ENCODE results near the gene PRRC2A.

PRRC2A gene

DNA sequence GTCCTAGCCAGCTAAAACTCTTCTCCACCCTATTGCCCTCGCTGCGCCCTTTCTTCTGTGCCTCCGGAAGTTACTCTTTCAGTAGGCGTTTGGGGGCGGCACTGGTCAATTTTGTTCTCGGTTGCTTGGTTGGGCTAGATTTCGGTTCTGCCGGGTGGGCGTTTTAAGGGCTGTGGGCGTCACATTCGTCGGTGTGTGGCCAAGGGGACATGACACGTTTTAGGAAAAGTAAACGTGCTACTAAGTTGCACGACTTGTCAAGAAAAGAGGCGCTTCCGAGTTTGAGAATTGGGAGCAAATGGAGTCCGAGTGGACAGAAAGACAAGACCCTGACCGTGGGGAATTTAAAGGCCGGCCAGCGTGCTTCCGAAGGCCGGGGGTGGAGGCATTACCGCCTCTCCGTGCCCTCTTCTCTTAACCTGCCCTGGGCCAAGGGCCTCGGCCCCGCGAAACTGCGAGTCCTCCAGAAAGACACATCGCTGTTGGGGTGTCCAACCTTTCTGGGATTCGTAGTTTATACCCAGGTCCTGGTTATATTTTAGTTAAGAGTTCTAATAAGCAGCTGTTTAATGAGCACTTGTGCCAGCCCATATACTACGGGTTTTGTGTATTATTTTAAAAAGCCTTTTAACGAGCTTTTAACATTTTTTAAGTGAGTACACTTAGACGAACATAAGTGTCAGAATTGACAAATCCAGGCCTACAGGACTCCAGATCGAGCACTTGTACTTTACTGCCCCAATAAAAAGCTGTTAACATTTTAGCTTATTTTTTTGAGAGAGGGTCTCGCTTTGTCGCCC, 32.6 kb downstream of the PRRC2A start:
- DNase-seq, result peak; percentile 94

DNA sequence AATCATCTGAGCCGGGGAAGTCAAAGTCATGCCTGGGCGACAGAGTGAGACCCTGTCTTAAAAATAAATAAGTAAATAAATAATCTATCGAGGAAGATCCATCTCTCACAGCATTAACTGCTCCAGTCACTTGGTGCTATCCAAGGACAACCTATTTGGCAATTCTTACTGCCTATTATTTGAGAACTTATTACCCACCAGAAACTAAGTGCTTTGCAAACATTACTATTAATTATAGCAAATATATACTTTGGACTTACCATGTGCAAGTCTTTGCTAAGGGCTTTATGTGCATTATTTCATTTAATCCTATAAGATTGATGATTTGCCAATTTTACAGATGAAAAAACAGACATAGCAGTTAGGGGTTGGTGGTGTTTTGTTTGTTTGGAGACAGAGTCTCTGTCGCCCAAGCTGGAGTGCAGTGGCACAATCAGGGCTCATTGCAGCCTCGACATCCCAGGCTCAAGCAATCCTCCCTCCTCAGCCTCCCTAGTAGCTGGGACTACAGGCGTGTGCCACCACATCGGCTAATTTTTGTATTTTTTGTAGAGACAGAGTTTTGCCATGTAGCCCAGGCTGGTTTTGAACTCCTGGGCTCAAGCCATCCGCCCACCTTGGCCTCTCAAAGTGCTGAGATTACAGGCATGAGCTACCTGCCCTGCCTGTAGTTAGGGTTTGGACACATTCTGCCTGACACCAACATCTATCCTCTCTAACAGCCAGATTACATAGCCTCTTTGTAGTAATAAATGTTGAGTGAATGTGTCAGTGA, 34.2 kb downstream of the PRRC2A start:
- no peak for DNase-seq

GRCh38 chr6:31655349-31656237, 35.1 kb downstream of the PRRC2A start, which contains the start of gene APOM:
Gene APOM (plus strand): TSS chr6:31655894. CDS start chr6:31655967, 73 bp downstream.
- no peak for DNase-seq

DNA sequence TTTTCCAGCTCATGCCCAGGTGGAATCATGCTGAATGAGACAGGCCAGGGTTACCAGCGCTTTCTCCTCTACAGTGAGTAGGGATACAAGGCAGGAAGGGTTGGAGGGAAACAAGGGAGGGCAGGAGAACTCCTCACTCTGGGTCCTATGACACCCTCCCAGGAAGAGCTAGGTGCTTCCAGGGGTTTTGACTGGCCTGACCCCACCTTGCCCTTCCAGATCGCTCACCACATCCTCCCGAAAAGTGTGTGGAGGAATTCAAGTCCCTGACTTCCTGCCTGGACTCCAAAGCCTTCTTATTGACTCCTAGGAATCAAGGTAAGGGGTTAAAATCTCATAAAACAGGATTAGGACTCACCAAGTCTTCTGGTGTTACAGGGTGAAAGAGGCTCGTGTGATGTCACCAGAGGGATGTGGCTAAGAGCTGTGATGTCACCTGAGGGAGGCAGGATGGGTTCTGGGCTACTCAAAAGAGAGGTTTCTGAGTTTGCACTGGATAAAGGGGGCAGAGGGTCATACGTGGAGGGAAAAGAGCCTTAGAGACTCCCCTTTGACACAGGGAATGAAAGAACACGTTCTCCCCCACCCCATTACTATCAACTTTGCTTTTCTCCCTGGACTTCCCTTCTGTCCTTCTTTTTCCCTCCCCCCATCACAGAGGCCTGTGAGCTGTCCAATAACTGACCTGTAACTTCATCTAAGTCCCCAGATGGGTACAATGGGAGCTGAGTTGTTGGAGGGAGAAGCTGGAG, 37.1 kb downstream of the PRRC2A start:
- DNase-seq, result no peak

DNA sequence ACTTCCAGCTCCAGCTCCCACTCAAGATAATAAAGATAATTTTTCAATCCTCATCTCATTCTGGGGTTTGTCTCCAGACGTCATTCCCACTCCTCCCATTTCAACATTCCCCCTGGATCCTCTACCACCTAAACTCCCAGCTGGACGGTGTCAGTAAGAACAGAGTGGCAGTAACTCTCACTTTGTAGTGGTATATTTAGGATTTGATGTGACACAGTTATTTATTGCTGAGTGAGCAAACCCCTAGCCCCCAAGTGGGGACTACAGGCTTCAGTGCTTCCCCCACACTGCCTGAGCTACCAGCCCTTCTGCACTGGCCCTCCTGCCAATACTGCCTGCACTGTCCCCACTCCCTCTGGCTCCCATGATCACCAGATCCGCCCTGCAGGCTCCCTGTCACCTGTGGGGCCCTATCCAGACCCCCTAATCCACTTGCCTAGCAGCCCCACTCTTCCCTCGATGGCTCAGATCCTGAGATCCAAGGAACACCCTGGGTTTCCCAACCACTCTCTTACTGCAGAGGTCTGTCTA, 37.7 kb downstream of the PRRC2A start:
- DNase-seq, result no peak

DNA sequence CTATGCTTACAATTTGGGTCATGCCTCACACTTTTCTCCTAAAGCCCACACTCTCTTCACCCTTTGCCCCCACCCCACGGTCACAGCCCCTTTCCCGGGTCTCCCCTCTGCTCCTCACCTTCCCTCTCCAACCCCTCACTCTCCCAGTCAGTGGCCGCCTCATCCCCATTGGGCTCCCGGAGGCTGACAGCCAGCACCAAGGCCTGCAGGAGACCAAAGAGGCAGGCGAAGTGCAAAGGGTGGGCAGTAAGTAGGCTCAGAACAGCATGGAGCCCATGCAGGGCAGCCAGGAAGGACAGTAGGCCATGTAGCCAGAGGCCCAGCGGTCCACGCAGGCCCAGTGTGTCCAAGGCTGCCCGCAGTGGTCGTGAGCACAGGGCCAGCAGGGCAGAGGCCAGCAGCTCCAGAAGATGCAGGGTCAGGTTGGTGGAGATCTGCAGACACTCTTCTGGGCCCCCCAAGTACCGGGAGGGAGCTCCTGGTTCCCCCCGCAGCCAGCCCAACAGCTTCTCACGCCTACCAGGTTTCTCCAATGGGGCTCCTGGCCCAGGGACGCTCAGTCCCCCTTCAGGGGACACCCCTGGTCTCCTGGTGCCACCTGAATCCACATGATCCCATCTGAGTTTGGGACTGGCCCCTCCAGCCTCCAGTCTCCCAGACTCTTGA, 38.6 kb downstream of the PRRC2A start:
- no peak for DNase-seq

- DNase-seq, result no peak
These were observed 39.3 kb downstream of the PRRC2A start for GRCh38 chr6:31659649-31660380.

- peak; percentile 82 for DNase-seq
These were observed 40.1 kb downstream of the PRRC2A start, which contains the start of gene C6orf47 for GRCh38 chr6:31660381-31661261. Gene C6orf47 (minus strand): TSS chr6:31660778. CDS start chr6:31659947, 831 bp downstream.

GRCh38 chr6:31661262-31662123, 41.0 kb downstream of the PRRC2A start:
- DNase-seq, result no peak

GRCh38 chr6:31662124-31662723, 41.7 kb downstream of the PRRC2A start:
- DNase-seq, result no peak

GRCh38 chr6:31663126-31663960, 42.8 kb downstream of the PRRC2A start:
- peak; percentile 59 for DNase-seq

DNA sequence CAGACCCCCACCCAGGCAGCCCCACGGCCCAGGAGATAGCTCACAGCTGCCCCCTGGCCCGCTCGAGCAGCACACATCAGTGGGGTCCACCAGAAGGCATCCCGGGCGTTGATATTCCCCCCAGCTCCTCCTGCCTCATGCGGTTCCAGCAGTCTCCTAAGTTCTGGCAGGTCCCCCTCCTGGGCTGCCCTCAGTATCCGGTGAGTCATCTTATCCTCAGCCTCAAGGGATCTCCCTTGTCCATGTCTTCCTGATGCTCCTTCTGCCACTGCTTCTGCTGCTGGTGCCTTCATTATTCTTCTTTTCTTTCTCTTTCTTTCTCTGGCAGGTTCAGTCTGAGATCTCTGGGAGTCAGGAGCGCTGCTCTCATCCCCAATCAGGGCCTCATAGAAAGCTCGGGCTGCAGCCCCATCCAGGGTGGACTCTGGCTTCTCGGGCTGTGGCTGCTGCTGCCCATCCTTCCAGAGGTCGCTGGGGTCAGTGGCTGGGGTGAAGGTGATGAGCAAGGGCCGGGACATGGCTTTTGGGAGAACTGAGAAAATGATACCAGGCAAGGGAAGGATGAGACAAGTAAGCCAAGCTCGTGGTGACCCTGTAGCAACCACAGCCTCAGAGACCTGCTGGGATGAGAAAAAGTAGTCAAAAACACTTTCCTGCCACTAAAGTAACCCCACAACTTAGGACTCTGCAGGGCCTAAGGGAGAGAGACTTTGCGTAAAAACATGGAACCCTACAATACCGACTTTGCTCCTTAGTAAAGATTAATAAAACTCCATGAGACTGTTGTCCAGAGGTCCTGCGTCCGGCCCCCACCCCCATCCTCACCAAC, 43.7 kb downstream of the PRRC2A start:
- peak; percentile 87 for DNase-seq

DNA sequence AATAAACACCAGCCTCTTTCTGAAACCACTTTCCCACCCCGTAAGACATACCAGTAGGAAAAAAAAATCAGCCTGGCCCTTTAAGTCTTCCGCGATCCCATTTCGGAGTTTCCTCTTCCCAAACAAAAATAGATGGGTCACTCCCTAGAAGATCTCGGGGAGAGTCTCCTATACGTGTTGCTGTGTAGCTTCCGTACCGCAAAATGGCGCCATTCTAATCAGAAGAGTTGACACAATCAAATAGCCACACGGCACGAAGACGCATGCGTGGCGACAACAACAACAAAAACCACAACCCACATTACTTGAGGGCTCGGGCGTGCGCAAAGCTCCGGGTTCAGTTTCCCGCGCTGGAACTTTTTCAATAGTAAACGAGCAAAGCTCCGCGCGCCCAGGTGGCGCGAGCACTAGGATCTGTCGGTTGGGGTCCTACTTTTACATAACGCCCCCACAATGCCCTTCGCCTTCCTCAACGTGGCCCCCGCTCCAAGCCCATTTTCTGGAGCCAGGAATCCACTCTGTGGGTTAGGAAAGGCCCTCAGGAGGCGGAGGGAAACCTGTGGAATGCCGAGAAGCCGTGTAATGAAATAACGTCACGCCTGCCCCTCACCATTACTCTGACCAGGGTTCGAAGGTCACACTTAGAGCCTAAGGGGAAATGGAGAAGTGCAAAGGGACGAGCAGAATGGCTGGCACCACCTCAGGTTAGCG, 44.4 kb downstream of the PRRC2A start, which contains the start of gene GPANK1:
Gene GPANK1 (minus strand): TSS at position 208 of the 711 bp plus-strand sequence. CDS start 519 bp downstream, outside the sequence.
- DNase-seq, result peak; percentile 95

- peak; percentile 98 for DNase-seq
These were observed 45.2 kb downstream of the PRRC2A start, which contains the start of gene CSNK2B for GRCh38 chr6:31665501-31666336. Gene CSNK2B (plus strand): TSS chr6:31666080. CDS start chr6:31666832, 752 bp downstream.

Measured in fibroblast of skin of right biceps (primary cell).